GM12878 (cell line): ENCODE results near the gene MAMDC2.

ENCODE experiments used
- EZH2 ChIP-seq: IDR thresholded peaks from 2 replicates; pipeline ENCODE4 v1.6.1; 2012; ENCODE audit warnings: low read depth, mild to moderate bottlenecking, control low read depth, inconsistent platforms, low read length, borderline replicate concordance; ENCODE audit not compliant: control insufficient read depth
- SIN3A ChIP-seq: IDR thresholded peaks from 2 replicates; pipeline ENCODE4 v1.6.1; 2012; ENCODE audit warnings: low read depth, low read length, improper control_type of control experiment

DNA sequence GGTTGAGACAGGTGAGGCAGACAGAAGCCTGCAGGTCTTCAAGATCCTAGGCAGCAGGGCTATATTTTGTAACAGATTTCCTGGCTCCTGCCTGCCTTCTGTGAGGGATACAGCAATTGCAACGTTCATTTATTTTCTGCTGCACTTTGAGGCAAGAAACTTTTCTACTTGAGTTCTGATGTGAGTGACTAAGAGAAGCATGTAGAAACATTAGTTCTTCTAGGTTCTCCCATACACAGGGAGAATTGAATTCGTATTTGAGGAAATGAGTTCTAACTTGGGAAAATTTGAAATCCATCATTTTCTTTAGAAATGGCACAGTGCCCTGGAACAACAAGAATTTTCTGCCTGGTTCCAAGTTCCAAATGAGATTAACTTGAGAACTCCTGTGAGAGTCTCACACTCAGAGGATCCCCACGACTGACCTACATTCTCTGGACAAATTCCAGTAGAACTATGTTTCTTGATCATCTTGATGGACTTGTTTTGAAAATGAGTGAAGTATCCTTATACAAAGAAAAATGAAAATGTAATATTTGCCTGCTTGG, 15.0 kb downstream of the MAMDC2 start:
- TF ChIP-seq EZH2 (no peak), SIN3A (no peak)
